ENCODE results near the gene FOXP1.

Gene FOXP1

DNA sequence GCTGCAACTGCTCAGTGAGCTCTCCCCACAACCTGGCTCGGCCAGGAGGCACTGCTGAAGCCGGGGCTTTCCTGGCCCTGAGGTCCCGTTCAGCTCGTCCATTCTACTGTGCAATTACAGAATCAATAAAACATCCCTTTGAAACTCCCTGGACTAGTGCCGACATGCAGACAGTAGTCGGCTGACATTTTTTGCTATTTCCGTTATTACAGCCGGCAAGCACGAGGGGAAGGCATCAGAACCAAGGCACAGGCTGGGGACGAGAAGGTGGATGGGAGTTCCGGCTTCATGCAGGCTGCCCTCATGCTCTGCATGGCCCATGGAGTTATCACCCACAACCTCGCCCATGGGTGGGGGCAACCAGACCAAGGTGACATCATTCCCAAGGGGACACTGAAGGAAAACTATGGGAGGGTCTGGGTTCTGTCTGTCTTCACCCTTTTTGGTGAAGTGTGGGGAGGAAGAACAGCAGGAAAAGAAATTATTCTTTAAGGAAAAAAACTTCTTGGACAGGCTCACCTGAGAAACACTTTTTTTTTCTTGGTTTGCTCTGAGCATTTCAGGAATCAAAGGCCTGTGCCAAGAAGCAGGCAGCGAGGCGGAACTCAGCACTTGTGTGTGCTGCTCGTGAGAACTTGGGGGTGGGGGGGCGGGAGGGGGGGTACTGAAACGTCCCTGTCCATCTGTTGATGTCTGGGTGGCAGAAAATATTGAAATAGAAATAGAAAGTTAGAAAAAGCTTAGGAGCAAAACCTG lies 154.5 kb downstream of the FOXP1 start:
- no peak for DNase-seq (ENCODE audit: low read depth in 3 of 3)

DNA sequence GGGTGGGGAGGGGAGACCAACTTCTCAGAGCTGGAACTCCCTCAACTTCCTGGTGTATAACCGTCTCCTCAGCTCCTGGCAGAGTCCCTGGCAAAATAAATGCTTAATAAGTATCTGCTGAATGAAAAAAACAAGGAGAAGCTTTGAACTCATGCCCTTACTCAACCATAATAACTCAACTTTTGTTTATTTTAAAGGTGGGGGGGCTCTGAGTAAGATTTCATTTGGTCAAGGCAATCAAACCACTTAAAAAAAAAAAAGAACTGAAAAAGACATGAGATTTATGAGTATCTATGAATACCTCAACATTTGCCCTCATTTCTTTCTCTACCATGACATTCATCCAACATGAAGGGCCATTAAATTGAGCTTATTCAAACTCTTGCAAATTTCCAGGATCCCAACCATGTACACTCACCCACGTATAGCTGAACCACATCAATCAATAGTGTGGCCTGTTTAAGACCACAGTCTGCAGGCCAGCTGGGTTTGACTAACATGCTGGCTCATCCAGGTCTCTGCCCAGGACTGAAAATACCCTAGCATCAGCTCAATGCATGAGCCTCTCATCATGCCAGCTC lies 157.9 kb downstream of the FOXP1 start:
- DNase-seq (ENCODE audit: low read depth in 3 of 3), result peak in 1 of 3 donors; percentile 38

DNA sequence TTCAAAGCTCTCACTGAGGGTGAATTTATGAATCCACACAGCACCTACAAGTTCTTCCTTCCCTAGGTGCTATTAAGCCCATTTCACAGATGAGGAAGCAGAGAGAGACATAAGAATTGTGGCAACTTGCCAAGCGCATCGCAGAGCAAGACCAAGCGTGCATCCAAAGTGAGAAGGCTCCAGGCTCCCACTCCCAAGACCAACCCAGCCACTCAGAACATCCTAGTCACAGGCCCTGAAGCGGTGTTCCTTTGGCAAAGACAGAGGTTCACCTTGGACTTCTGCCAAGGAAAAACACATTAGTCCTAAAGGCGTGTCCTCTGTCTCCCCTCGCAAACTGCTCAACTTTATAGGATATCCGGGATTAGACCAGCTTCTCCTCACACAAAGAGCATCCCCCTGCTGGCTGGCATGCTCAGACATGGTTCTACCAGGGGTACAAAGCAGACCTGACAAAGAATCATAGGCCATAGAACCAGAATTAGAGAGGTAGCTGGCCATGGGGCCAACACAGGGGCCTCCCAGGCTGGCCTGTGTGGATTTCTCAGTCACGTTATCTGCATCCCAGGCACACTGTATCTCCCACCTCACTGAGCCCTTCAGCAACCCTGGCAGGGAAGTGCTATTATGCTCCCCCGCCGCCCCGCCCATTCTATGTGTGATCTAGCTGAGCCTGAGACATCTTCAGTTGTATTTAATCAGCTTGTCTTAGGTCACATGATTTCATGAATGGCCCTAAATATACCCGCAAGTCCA lies 160.2 kb downstream of the FOXP1 start:
- DNase-seq (ENCODE audit: low read depth in 3 of 3), result no peak

DNA sequence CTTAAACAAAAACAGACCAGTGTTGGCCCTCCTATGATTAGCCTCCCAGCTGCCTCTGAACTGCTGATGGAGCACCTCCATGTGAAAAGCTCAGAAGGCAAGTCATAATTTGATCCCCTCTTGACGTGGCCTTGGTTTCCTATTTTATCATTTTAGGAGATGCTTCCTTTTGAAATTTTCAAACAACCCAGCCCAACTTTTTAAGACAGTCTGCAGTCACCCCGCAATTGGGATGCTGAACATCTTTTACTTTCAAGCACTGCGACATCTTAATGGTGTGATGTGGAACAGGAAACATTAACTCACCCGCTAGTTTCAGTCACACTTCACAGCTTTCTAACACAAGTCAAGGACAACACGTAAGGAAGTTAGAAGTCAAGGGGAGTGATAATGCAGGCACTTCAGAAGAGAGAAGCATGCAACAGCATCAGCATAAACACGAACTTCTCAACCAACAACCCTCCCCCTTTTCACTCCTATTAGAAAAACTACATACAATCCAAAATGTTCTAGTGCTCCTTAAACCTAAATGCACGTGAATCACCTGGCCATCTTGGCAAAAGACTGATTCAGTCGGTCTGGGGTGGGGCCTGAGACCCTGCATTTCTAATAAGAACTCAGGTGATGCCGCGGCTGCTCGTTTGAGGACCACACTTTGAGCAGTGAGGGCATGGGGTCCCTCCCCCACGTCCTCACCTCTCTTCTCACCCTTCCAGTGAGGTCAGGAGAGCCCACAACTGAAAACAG lies 161.5 kb downstream of the FOXP1 start:
- peak in 1 of 3 donors; percentile 52 for DNase-seq (ENCODE audit: low read depth in 3 of 3)

DNA sequence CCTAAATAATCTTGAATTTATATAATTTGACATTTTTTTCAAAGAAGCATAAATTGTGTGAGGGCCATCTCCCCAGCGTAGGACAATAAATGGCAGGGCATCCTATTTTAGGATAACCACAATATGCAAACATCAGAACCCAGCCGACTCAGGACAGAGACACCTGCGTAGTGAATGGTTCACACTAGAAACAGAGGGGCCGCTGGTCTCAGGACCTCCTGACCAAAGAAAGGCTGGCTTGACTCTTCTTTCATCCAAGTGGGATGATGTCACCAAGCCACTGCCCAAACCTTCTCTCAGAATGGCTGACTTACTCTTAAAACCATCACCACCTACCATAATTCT lies 162.1 kb downstream of the FOXP1 start:
- DNase-seq (ENCODE audit: low read depth in 3 of 3), result no peak

DNA sequence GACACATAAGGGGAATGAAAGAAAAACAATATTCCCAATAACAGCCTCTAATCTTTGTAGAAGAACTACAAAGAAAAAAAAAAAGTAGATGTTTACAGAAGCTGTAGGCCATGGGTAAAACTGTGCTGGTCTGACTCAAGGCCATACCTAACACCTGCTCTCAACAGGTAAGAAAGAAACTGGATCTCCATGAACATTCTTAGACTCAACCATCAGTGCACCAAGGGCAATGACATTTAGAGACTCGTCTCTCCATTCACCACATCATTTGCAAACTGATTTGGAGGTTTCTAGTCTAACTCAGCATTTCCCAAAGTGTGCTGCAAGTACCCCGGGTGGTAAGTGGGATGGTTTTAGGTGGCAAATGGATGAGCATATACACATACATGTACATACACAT lies 164.2 kb downstream of the FOXP1 start:
- DNase-seq (ENCODE audit: low read depth in 3 of 3), result no peak

DNA sequence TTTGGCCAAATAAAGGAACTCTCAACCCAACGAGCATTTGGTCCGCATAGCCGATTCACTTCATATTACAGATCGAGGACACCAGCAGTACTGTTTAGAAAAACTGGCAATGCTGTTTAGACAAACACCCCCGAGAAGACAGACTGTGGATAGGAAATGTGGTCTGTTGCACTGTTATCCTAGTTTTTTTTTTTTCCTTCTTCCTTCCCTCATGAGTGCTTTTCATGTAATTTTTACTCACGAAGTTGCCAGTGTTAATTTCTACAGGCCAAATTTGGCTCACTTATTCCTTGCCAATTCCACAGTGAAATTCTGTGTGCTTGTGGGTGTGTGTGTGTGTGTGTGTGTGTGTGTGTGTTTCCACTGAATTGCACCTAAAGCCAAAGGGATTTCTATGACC lies 165.7 kb downstream of the FOXP1 start:
- DNase-seq (ENCODE audit: low read depth in 3 of 3), result no peak

DNA sequence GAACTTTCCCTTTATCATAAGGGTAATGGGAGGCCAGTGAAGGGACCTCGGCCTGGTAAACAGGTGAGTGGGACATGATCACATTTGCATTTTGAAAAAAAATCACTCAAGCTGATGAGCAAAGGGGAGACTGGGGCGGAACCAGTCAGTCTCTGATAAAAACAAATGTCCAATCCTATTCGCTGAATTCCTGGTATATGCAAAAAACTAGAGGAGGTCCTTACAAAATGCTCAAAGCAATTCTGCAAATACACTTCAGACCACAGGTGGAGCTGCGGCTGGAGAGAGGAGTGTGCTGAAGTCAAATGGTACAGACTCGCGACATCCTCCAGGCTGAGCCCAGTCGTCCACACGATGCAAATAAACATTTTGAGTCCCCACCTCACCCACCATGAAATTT lies 166.7 kb downstream of the FOXP1 start:
- no peak for DNase-seq (ENCODE audit: low read depth in 3 of 3)

DNA sequence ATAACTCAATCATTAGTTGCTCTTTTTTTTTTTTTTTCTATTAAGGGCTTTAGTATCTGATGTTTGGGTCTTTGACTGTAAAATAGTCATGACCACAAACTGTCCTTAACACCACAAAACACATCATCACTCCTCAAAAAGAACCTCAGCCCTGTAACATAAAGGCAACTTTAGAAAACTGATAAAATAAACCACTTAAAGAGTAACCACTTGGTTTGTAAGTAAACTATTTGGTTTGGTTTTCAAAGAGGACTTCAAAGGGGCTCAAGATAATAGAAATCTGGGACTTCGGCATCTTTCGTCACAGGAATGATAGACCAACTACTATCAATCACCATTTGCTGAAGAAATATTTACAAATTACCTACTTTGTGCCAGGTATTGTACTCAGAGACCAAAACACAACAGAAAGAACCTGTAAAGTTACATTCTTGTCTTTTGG lies 167.8 kb downstream of the FOXP1 start:
- DNase-seq (ENCODE audit: low read depth in 3 of 3), result no peak

DNA sequence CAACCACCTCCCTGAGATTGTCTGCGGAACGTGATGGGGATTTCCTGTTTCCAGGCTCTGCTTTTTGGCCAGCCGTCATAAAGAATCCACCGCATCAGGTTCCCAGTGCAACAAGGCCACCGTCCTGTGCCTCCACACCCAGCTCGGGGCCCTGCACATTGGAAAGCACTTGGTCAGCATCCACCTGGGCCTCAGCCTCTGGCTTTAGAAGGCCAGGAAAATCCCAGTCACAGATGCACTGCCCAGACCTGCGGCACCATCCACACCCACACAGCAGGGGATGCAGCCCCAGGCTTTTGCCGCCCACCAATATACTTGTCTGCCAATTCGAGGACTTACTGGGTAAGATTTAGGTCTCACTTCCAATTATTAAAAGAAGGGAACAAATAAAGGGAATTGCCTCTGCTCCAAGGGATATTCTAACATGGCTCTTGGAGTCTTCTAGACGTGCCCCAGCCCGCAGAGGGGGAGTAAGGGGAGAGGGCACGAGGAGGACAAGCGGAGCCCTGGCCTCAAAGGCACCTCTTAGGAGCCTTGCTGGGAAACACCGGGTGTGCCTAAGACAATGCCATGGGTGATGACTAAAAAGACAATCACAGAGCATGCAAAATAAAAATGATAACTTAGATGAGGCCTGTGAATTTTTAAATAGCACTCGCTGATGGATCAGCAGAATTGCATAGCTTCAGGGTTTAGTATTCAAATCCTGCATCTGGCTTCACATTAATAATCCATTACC lies 169.2 kb downstream of the FOXP1 start:
- DNase-seq (ENCODE audit: low read depth in 3 of 3), result no peak

DNA sequence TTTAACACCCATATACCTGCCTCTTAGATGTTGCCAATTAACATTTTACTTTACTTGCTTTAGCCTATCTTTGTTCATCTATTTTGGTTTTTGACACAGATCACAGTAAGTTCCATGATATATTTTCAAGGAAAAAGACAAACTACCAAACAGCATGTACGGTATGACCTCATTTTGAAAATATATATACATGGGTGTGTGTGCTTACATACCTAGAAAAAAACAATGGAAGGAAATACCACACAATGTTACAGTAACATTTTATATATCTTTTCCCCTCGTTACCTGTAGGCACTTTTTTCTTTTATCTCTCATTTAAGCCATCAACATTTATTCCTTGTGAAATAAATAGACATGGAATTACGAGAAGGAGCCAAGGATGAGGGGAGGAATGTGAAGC lies 170.0 kb downstream of the FOXP1 start:
- no peak for DNase-seq (ENCODE audit: low read depth in 3 of 3)

DNA sequence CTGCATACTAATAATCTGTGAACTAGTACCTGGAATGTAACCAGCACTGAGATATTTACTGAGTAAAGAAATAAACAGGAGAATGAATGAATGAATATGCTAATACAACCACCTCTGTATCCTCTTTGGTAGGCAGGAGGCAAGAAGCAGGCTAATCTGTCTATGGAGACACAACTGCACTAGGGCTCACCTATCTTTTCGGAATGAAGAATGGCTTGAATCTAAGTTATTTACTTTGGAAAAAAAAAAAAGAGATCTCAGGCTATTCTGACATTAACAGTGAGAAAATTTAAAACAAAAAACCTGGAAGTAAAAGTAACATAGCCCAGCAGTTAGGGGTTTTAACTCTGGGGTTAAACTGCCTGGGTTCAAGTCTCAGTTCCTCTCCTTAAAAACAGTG lies 174.2 kb downstream of the FOXP1 start:
- DNase-seq (ENCODE audit: low read depth in 3 of 3), result no peak

DNA sequence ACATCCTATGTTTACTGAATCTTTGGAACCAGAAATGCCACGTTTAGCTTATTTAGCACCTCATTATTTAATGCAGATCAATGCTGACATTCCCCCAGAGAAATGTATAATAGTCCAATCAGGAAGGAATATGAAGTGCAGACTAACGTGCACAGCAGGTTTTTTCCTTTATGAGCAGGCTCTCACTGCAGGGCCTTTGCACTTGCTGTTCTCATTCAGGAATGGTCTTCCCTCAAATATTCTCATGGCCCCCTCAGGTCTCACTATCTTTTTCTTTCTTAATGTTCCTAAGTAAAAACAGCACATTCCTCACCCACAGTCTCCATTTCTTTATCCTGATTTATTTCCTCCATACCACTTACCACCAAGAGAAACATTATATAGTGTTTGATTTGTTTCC lies 174.6 kb downstream of the FOXP1 start:
- DNase-seq (ENCODE audit: low read depth in 3 of 3), result no peak

DNA sequence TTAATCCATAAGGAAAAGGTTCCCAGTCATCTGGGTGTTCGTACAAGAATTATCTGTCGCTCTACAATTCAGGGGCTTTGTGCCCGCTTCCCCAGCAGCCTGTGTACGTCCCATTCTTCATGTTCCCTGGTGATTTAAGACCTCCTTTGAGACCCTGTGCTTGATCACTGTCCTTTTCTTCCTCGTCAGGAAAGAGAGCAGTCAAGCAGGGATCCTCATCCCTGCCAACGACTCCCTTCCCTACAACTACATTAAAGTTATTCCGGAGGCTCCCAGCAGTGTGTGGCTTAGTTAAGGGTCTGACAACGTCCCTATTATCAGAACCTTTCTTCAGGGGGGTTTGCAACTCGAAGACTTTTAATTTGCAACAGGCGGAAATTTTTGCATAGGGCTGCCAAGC lies 175.7 kb downstream of the FOXP1 start:
- no peak for DNase-seq (ENCODE audit: low read depth in 3 of 3)

DNA sequence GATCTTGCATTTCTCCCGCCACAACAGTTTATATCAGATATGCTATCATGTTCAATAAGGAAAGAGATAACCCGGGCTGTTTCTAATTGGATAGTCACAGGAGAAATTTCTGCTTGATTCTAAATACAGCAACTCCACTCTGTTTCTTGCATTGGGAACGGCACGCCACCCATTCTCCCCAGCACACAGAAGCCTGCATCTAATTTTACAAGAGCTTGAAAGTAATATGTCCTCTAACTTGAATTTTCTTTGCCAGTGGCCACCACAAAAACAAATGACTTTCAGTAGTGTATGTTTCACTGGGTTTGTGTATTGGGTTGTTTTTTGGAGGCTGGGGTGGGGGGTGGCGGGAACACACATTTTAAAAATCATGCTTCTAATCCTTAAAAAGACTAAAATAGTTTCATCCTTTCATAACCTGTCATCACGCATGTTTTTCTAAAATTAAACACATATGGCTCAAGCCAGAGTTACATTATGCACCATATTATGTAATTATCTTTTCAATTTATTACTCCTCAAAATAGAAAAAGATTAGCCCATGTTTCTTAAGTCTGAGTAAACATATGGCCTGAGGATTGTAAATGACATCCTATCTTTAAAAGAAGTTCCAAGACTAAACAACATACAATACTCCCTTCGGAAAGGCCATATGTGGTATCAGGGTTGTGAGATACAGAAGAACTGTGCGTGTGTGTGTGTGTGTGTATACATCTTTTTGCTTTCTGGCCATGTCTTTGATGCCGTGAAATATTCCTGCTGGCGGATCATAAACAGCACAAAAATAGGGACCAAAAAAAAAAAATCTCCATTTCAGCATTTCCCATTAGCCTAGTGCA lies 176.3 kb downstream of the FOXP1 start:
- no peak for DNase-seq (ENCODE audit: low read depth in 3 of 3)

DNA sequence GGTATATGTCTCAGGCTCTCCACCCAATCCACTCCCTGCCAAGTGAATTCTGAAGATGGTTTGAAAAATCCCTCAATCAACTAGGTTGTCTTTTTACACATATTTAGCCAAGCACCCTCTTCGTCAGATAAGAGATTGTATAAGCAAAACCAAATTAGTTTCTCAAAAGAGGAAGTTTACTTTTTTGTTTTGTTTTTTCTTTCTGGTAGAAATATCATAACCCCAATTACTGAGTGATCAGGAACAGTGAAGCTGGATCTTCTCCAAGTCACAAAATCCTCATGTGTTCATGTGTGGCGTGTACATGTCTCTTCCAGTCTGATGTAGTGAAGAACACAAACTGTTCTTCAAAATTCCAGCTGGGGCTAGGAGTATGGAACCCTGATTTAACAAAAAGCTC lies 180.6 kb downstream of the FOXP1 start:
- DNase-seq (ENCODE audit: low read depth in 3 of 3), result no peak

DNA sequence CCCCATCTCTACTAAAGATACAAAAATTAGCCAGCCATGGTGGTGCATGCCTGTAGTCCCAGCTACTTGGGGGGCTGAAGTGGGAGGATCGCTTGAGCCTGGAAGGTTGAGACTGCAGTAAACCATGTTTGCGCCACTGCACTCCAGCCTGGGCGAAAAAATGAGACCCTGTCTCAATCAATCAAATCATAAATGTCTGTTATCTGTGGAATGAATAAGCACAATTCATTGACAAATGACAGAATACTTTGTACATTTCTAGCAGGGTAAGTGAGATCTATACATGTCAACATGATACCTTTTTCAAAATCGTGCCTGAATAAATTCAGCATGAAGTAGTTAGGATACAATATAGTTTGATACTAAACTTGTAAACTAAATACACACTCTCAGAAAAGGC lies 181.2 kb downstream of the FOXP1 start:
- DNase-seq (ENCODE audit: low read depth in 3 of 3), result no peak

DNA sequence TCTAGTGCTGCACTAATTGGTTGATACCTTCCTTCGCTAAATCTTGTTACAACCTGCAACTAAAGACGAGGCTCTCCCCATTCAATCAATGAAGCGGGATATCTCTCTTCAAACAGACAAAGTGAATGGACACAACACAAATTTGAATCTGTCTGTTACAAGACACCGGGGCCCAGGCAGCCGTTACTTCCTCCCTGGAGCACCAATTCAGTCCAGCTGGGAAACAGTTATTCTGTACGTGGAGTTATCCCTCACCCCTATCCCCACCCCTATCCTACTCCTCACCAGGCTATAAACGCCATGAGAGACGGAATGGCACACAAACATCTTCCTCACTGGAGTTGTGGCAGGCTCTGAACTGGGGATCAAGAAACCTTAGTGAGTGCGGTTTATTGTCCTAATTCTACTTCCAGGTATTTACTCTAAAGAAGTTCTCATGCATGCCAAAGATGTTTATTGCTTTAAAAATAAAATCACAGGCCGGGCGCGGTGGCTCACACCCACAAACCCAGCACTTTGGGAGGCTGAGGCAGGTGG lies 181.8 kb downstream of the FOXP1 start:
- no peak for DNase-seq (ENCODE audit: low read depth in 3 of 3)

DNA sequence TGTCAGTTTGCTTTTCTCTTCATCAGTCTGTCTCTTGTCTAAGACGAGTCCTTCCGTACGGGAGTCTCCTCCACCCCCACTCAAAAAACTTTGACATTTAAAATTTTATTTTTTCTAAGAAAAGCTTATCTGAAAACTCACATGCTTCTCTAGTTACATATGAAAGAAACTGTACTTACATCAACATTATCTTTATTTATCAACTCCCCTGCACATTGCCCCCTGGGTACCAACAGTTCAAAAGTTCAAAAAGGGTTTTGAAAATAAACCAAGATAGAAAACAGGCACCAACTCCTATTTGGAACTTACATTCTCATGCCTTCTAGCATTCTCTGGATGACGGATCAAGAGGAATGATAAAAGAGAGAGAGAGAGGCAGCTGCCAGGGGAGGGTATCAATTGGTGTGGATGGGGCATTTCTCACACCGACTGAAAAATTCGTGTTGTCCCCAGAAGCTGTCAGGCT lies 182.5 kb downstream of the FOXP1 start:
- DNase-seq (ENCODE audit: low read depth in 3 of 3), result no peak

DNA sequence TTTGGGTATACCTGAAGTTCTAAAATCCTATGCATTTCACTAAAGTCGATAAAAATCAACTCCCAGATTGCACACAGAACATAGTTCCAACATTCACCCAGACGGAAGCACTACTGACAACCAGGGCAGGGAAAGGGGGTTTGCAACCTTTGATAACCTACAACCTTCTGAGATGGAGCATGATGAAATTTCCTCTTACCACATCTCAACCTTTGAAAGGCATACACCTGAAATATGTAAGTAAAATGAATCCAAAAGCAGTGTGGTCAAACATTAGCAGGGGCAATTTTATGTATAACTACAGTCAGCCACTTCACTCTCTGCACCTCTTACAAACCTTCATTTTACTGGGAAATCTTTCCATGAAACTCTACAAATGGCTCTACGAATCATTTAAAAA lies 184.1 kb downstream of the FOXP1 start:
- no peak for DNase-seq (ENCODE audit: low read depth in 3 of 3)

All from stimulated activated CD4-positive, alpha-beta T cell treated with anti-CD3 and anti-CD28 coated beads, TNF-alpha, amount 100 ng/mL, for 48 hours (primary cell).